GM19043 (cell line): ENCODE data around the gene NIP7.

ENCODE experiments used
- ATAC-seq: cut with Tn5 transposase; IDR thresholded peaks from one replicate; pipeline ENCODE4 v1.9.1; 2021; ENCODE audit warnings: low read depth; ENCODE audit not compliant: unreplicated experiment

The NIP7 gene

DNA sequence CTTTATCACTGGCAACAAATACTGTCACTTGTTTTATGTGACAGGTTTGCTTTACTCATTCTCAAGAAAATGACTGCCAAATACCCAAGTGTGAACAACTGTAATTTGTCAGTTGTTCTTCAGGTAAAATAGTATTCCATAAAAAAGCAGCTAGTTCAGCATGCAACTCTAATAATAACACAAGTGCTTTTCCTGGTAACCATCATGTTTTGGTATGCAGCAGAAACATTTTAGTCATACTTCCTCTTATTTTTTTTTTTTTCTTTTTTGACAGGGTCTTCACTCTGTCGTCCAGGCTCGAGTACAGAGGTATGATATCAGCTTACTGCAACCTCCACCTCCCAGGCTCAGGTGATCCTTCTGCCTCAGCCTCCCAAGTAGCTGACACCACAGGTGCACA lies 41.7 kb downstream of the NIP7 start:
- no peak for ATAC-seq

- ATAC-seq = no peak
These were observed 42.8 kb downstream of the NIP7 start for GRCh38 chr16:69382421-69382820.

DNA sequence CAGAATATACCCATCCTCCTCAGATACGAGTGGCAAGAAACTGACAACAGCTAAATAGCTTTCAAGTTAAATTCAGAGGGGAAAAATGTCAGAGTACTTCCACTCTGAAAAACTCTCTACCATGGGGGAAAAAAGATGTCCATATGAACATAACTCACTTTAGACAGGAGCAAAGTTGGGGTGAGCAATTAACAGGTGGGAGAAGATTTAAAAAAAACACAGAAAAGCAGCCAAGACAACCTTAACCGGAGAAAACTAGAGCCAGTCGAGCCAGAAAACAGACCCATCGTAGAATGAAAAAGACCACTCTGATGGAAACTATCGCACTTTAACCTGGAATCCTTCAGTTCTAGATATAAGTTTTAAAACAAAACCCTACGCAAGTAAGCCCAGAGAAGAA lies 45.4 kb downstream of the NIP7 start:
- ATAC-seq = no peak

- ATAC-seq = no peak
These were observed 47.0 kb downstream of the NIP7 start for GRCh38 chr16:69386596-69386995.
